AG10803 (cell line): ENCODE measurements around the gene BRD1.

ENCODE experiments used
- DNase-seq: peaks from one replicate; pipeline ENCODE4 v3.0.0; 2010; ENCODE audit warnings: low read depth
- H3K4me3 ChIP-seq: 2 replicates; pipeline ENCODE4 v1.5.1; 2011; ENCODE audit warnings: mild to moderate bottlenecking, low read length, control low read depth
- TF ChIP-seq, protein P1 (sequence below): conservative IDR thresholded peaks from 2 replicates; pipeline ENCODE4 v1.5.1; 2011; ENCODE audit warnings: mild to moderate bottlenecking, low read length, control low read depth, inconsistent platforms

BRD1 gene

DNA sequence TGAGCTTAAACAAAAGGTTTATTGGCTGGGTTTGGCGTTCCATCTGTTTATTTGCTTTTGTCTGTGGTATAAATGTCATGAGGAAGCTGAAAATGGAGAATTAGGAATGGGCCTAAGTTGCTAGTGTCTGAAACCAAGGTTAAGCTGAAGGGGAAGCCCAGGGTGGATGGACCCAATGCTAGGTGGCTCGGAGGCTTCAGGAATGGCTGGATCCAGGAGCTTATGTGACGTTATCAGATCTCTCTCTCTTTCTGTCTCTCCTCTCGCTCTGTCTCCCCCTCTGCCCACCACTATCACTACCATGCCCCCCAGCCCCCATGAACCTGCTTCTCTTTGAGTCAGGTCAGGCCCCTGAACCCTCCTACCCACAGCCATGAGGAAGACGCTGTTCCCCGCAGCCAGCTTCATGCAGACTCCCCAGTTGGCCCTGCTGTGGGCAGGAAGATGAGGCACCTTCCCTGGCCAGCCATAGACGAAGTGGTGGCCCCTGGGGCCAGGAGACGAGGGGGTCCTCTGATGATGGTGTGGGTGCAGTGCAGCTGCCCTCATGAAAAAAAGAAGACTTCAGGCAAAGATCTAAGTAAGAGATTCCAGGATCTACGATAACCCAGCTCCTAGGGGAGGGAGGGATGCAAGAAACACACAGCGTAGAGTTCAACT is 101.5 kb downstream of the BRD1 start:
- DNase-seq: no peak
- TF ChIP-seq, protein P1, sequence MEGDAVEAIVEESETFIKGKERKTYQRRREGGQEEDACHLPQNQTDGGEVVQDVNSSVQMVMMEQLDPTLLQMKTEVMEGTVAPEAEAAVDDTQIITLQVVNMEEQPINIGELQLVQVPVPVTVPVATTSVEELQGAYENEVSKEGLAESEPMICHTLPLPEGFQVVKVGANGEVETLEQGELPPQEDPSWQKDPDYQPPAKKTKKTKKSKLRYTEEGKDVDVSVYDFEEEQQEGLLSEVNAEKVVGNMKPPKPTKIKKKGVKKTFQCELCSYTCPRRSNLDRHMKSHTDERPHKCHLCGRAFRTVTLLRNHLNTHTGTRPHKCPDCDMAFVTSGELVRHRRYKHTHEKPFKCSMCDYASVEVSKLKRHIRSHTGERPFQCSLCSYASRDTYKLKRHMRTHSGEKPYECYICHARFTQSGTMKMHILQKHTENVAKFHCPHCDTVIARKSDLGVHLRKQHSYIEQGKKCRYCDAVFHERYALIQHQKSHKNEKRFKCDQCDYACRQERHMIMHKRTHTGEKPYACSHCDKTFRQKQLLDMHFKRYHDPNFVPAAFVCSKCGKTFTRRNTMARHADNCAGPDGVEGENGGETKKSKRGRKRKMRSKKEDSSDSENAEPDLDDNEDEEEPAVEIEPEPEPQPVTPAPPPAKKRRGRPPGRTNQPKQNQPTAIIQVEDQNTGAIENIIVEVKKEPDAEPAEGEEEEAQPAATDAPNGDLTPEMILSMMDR: no peak
- no peak overlapping the region for H3K4me3 ChIP-seq

DNA sequence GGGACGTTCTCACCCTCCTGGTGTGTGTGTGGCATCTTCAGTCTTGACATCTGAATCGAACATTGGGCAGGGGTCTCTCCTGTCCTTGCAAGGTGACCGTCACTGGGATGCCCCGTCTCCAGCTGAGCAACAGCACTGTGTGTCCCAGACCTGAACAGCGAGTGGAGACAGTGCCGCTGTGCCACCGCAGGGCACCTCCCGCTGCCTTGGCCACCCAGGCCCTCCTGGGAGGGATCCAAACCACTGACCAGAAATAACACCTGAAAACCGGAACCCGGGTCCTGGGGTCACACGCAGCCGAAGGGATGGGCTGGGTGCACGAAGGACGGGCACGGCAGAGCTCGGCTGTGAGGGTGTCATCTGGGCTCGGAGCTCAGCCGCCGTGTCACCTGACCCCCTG is 102.2 kb downstream of the BRD1 start:
- TF ChIP-seq, protein P1: no peak
- DNase-seq: no peak
- H3K4me3 ChIP-seq: no peak overlapping the region

DNA sequence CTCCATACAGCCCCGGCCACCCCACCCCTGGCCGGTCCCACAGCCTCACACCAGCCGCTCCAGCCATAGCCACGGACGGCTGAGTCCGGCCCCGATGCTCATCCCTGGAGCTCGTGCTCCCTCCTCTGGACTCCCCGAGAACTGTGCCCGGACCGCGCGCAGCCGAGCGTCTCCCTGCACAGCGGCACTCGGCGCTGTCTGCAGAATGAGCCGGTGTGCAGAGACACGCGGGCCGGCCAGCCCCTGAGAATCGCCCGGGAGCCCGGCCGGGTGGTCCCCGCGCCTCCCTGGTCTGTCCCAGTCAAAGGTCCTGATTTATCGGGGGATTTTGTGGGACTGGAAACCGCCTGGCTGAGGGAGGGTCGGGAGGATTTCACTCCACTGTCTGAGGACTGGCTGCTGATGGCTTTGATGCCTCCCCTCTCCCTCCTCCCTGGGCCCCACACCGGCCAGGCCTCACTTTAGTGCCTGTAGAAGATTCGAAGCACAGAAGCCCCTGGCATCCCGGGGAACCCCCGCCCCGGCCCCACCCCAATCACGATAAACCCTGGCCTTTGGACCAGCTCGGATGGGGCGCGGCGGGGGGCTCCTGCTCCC is 102.7 kb downstream of the BRD1 start:
- DNase-seq: peak; percentile 19
- TF ChIP-seq, protein P1: peak; percentile 47
- H3K4me3 ChIP-seq: no peak overlapping the region

DNA sequence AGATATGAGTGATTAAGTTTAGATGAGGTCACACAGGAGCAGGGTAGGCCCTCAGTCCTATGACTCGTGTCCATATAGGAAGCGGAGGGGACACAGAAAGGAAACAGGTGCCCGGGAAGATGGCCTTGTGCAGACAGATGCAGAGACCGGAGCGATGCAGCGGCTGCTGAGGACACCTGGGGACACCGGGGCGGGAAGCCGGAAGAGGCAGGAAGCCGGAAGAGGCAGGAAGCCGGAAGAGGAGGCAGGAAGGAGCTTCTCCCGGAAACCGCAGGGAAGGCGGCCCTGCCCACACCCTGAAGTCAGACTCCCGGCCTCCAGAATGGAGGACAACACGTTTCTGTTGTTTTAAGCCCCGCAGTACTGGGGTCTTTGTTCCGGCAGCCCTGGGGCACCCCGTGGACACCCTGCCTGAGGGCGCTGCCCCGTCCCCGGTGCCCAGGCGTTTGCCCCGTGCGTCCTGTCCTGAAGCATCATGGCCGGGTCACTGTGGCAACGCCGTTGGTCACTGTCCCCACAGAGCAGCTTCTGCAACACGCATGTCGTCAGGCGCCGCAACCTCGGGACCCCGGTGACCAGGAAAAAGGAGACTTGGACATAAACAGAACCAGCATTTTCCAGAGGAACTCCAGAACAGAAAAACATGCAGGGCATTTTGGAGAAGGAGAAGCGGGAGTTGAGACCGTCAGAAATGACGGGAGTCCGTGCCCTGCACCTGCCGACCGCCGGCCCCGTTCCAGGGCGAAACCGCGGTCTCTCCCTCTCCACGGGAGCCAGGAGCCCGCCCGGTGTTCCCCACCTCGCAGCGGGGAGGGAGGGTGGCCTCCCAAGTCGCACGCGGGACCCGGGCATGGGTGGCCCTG is 103.4 kb downstream of the BRD1 start:
- TF ChIP-seq, protein P1: no peak
- DNase-seq: no peak
- no peak overlapping the region for H3K4me3 ChIP-seq

DNA sequence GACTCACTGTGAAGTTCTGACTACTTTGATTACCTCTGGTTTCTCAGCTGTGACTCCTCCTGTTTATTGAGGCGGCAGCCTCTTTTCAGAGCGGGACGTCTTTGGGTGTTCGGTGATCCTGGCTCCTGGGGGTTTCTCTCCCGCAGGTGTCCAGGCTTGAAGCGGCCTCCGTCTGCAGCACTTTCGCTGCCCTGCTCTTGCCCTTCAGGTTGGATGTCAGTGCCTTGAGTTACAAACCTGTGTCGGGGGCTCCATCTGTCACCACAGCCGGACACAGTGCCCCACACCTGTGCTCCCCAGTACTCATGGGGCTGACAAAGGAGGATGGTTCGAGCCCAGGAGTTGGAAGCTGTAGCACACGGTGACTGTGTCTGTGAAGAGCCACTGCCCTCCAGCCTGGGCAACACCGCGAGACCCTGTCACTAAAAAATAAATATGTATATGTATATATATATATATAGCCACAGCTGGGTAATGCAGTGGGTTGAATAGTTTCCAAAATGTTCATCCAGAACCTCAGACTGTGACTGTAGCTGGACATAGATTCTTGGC is 104.1 kb downstream of the BRD1 start:
- TF ChIP-seq, protein P1: no peak
- DNase-seq: no peak
- no peak overlapping the region for H3K4me3 ChIP-seq
